Left lung (tissue), 10 donors: ENCODE results near the gene PIGT. TPM values are rescaled to one million over a fixed set of nuclear protein-coding genes. Genes with fewer than 3 reads are reported as not detected.
A peak's percentile ranks its signal among the peaks of the same experiment; 100 is the strongest.

Experiments
- ATAC-seq: fragments of 200-7000 bp; cut with Tn5 transposase; one replicate; pipeline ENCODE4 v1.9.1; 2020; ENCODE audit warnings: moderate library complexity
- DNase-seq, 4 donors: peaks; one replicate each; pipeline ENCODE4 v3.0.0-alpha.2; 2013 to 2020
- H3K27ac ChIP-seq, 2 donors: fragments of 200-600 bp; sonication (generic) in 1 of 2; one replicate each; pipeline versions ENCODE4 v1.5.0 to v1.8.0; 2020 to 2021
- H3K27me3 ChIP-seq, 2 donors: fragments of 200-600 bp; sonication (generic) in 1 of 2; one replicate each; pipeline versions ENCODE4 v1.5.0 to v1.8.0; 2020 to 2021
- H3K36me3 ChIP-seq, 2 donors: fragments of 200-600 bp; sonication (generic) in 1 of 2; one replicate each; pipeline versions ENCODE4 v1.5.0 to v1.8.0; 2020 to 2021
- H3K4me1 ChIP-seq, 2 donors: fragments of 200-600 bp; one replicate each; pipeline ENCODE4 v1.8.0; 2021
- H3K4me3 ChIP-seq, 2 donors: fragments of 200-600 bp; sonication (generic) in 1 of 2; one replicate each; pipeline versions ENCODE4 v1.5.0 to v1.8.0; 2020 to 2021; ENCODE audit warnings: mild to moderate bottlenecking in 1 of 2
- H3K9me3 ChIP-seq, 2 donors: fragments of 200-600 bp; sonication (generic) in 1 of 2; one replicate each; pipeline versions ENCODE4 v1.5.0 to v1.8.0; 2020 to 2021
- intact Hi-C, 2 donors: fragments of 100-400 bp; cut with DNase I; formaldehyde crosslinking; loops; one replicate each; pipeline versions ENCODE4 v1.11.2 to v1.14.2; 2022
- polyA plus RNA-seq, 6 donors: library from polyadenylated mRNA; unstranded; fragments of 120-200 nt; gene quantifications; one replicate each; pipeline ENCODE4 v1.2.1, GENCODE V29; 2013; ENCODE audit not compliant: insufficient read length in 6 of 6
- total RNA-seq, 2 donors: library from RNA; stranded (reverse); fragmentation: NEBNext Ultra II Directional; extraction: Animal tissue kit (Norgen Biotek cat#: 25700); gene quantifications; one replicate each; pipeline ENCODE4 v1.2.1, GENCODE V29; 2021
- TF ChIP-seq, protein P1 (sequence below), 2 donors: fragments of 200-600 bp; sonication (generic) in 1 of 2; IDR thresholded peaks; one replicate each; pipeline versions ENCODE4 v1.5.0 to v1.8.0; 2021; ENCODE audit warnings: antibody characterized with exemption in 2 of 2
- donor health status: DM: no; HTN: yes; CAD: no.
- donor health status: DM: no; HTN: no; CAD: no.

Gene PIGT
- total and polyA plus RNA-seq, 8 donors: 72.8 to 96.7 (median 82.1) TPM

DNA sequence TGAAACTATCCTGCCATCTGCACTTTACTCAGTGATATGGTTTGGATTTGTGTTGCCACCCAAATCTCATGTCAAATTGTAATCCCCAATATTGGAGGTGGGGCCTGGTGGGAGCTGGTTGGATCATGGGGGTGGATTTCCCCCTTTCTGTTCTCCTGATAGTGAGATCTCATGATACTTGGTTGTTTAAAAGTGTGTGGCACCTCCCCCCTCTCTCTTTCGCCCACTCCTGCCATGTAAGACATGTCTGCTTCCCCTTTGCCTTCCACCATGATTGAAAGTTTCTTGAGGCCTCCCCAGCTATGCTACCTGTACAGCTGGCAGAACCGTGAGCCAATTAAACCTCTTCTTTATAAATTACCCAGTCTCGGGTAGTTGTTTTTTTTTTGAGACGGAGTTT is 18.0 kb downstream of the PIGT start:
- ATAC-seq (no peak), DNase-seq (no peak)
- Histone ChIP-seq H3K36me3 (no peaks in the 10 kb centered on the region), H3K4me3 (no peak overlapping the region), H3K27me3 (no peaks in the 10 kb centered on the region), H3K9me3 (no peaks in the 10 kb centered on the region), H3K27ac (no peak overlapping the region), H3K4me1 (peaks cover 0 to 8% of the 10 kb centered on the region in 2 donors)
- TF ChIP-seq, protein P1, sequence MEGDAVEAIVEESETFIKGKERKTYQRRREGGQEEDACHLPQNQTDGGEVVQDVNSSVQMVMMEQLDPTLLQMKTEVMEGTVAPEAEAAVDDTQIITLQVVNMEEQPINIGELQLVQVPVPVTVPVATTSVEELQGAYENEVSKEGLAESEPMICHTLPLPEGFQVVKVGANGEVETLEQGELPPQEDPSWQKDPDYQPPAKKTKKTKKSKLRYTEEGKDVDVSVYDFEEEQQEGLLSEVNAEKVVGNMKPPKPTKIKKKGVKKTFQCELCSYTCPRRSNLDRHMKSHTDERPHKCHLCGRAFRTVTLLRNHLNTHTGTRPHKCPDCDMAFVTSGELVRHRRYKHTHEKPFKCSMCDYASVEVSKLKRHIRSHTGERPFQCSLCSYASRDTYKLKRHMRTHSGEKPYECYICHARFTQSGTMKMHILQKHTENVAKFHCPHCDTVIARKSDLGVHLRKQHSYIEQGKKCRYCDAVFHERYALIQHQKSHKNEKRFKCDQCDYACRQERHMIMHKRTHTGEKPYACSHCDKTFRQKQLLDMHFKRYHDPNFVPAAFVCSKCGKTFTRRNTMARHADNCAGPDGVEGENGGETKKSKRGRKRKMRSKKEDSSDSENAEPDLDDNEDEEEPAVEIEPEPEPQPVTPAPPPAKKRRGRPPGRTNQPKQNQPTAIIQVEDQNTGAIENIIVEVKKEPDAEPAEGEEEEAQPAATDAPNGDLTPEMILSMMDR (IDR thresholded peaks at IDR 0.05): no peak
- intact Hi-C loops: no loop called here

- ATAC-seq (peak; percentile 100), DNase-seq (peak; percentile 69 to 98 (median 86))
- peaks cover 0 to 8% of the 10 kb centered on the region in 2 donors for H3K4me1 ChIP-seq
- H3K27me3 ChIP-seq: no peaks in the 10 kb centered on the region
- peak overlapping the region; percentile 28 to 41 for H3K4me3 ChIP-seq
- TF ChIP-seq, protein P1 (IDR thresholded peaks at IDR 0.05): peak; percentile 90 to 95
- no peaks in the 10 kb centered on the region for H3K36me3 ChIP-seq
- intact Hi-C loops: loop anchor here in 1 of 2 donors (2.0 to 5.0 kb wide), 2 partner anchors 74 to 115 kb away; partner anchors contain the start of gene SYS1
- H3K9me3 ChIP-seq: no peaks in the 10 kb centered on the region
- peak overlapping the region; percentile 27 to 68 for H3K27ac ChIP-seq
Observed at GRCh38 chr20:45436732-45437485, 21.0 kb downstream of the PIGT start.

DNA sequence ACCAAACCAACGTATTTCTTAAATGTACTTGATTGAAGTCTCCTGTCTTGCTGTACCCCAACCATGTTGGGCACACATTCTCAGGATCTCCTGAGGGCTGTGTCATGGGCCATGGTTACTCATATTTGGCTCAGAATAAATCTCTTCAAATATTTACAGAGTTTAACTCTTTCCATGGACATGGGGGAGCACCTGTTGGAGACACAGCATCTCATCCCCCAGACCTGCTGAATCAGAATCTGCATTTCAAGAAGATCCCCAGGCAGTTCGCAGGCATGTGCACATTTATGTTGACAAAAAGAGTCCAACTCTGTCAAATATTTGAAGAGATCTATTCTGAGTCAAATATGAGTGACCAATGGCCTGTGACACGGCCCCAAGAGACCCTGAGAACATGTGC is 24.5 kb downstream of the PIGT start:
- DNase-seq: no peak
- TF ChIP-seq, protein P1 (IDR thresholded peaks at IDR 0.05): no peak
- Histone ChIP-seq H3K9me3 (no peaks in the 10 kb centered on the region), H3K36me3 (no peaks in the 10 kb centered on the region), H3K4me3 (no peak overlapping the region), H3K27ac (no peak overlapping the region), H3K4me1 (peaks cover 0 to 8% of the 10 kb centered on the region in 2 donors), H3K27me3 (no peaks in the 10 kb centered on the region)
- ATAC-seq: no peak
- intact Hi-C loops: no loop called here

DNA sequence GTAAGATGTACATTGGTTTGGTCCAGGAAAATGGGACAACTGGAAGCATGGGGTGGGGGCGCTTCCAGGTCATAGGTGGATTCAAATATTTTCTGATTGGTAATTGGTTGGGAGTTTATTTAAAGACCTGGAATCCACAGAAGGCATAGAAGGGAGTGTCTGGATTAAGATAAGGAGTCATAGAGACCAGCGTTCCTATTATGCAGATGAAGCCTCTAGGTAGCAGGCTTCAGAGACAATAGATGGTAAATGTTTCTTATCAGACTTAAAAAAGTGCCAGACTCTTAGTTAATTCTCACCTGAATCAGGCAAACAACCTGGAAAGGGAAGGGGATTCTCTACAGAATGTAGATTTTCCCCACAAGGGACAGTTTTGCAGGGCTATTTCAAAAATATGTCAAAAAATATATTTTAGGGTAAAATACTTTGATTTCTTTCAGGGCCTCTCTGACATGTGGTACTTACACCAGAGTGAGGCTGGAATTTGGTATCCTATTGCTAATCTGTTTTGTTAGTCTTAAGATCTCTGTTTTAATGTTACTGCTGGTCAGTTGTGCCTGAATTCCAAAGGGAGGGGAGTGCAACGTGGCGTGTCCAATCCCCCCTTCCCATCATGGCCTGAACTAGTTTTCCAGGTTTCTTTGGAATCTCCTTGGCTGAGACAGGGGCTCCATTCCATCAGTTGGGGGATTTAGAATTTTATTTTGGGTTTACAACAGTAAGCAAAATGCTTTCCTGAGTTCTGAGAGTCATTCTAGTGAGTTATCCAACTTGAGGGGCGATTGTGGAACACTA is 25.1 kb downstream of the PIGT start:
- ATAC-seq: no peak

More for the DNA sequence above, 25.1 kb downstream of the PIGT start:
- intact Hi-C loops: no loop called here
- Histone ChIP-seq H3K9me3 (no peaks in the 10 kb centered on the region), H3K27me3 (no peaks in the 10 kb centered on the region), H3K27ac (no peak overlapping the region), H3K4me3 (no peak overlapping the region), H3K36me3 (no peaks in the 10 kb centered on the region), H3K4me1 (peaks cover 0 to 7% of the 10 kb centered on the region in 2 donors)
- DNase-seq: no peak
- TF ChIP-seq, protein P1 (IDR thresholded peaks at IDR 0.05): no peak
